A549 (cell line): ENCODE results near the gene TCF3.

Experiments
- CBX2 ChIP-seq: fragments of 200-600 bp; sonication (generic); IDR thresholded peaks from 2 replicates; pipeline ENCODE4 v1.6.1; 2016; ENCODE audit warnings: low read depth, mild to moderate bottlenecking, borderline replicate concordance
- CEBPB ChIP-seq, 2 experiments: fragments of >200 bp in 1 of 2; sonication (Bioruptor Twin) in 1 of 2; formaldehyde crosslinking in 1 of 2; IDR thresholded peaks; 2 replicates each; pipeline ENCODE4 v1.6.1; 2012 to 2016
- CTCF ChIP-seq: fragments of >200 bp; sonication (Bioruptor Twin); formaldehyde crosslinking; IDR thresholded peaks from 3 replicates; pipeline ENCODE4 v1.5.1; 2016
- ELK1 ChIP-seq: fragments of 150-350 bp; IDR thresholded peaks from 2 replicates; pipeline ENCODE4 v1.6.1; 2014; ENCODE audit warnings: low read depth, mild to moderate bottlenecking, low read length
- EP300 ChIP-seq, 2 experiments: fragments of >200 bp; sonication (Bioruptor Twin); formaldehyde crosslinking; IDR thresholded peaks; 2 replicates in 1 of 2; 3 replicates in 1 of 2; pipeline ENCODE4 v1.6.1; 2016 to 2017
- MAX ChIP-seq: IDR thresholded peaks from 2 replicates; pipeline ENCODE4 v1.6.1; 2012
- POLR2A ChIP-seq: IDR thresholded peaks from 2 replicates; pipeline ENCODE4 v1.6.1; 2012; ENCODE audit warnings: mild to moderate bottlenecking, low read length
- USF2 ChIP-seq: fragments of 450-650 bp; IDR thresholded peaks from 2 replicates; pipeline ENCODE4 v1.6.1; 2014; ENCODE audit warnings: antibody characterized with exemption

- TF ChIP-seq CBX2 (no peak), POLR2A (no peak), CEBPB (IDR thresholded peaks at IDR 0.05) (0 out of 4 replicates have a peak, but pooled peaks of 1 of the 2 experiments have one; percentile 20), EP300 (IDR thresholded peaks at IDR 0.05) (no peak), CTCF (no peak), ELK1 (no peak), MAX (no peak), USF2 (no peak)
Observed at GRCh38 chr19:1676351-1677266, 24.2 kb upstream of the TCF3 start.
